Measurements from ENCODE around the gene SPINK14.
A peak's percentile ranks its signal among the peaks of the same experiment; 100 is the strongest.

SPINK14 gene

GRCh38 chr5:148168246-148168645, at the start of gene SPINK14:
Gene SPINK14 (plus strand): TSS chr5:148168546. CDS start chr5:148169733, 1,187 bp downstream.
- no peak for DNase-seq (ENCODE audit: low read depth)

GRCh38 chr5:148120317-148120716, 48.0 kb upstream of the SPINK14 start:
- no peak for DNase-seq (ENCODE audit: low read depth)

GRCh38 chr5:148125641-148126040, 42.7 kb upstream of the SPINK14 start:
- no peak for DNase-seq (ENCODE audit: low read depth)

GRCh38 chr5:148135091-148136048, 33.0 kb upstream of the SPINK14 start:
- DNase-seq (ENCODE audit: low read depth) = no peak

- DNase-seq (ENCODE audit: low read depth) = no peak
Observed at GRCh38 chr5:148140846-148141245, 27.5 kb upstream of the SPINK14 start.

GRCh38 chr5:148141645-148142044, 26.7 kb upstream of the SPINK14 start:
- DNase-seq (ENCODE audit: low read depth) = no peak

GRCh38 chr5:148145916-148146315, 22.4 kb upstream of the SPINK14 start:
- DNase-seq (ENCODE audit: low read depth) = no peak

- no peak for DNase-seq (ENCODE audit: low read depth)
Observed at GRCh38 chr5:148146487-148146886, 21.9 kb upstream of the SPINK14 start.

- DNase-seq (ENCODE audit: low read depth) = no peak
Observed at GRCh38 chr5:148147415-148147814, 20.9 kb upstream of the SPINK14 start.

GRCh38 chr5:148151872-148152271, 16.5 kb upstream of the SPINK14 start:
- DNase-seq (ENCODE audit: low read depth) = no peak

- no peak for DNase-seq (ENCODE audit: low read depth)
Observed at GRCh38 chr5:148152781-148153180, 15.6 kb upstream of the SPINK14 start.

GRCh38 chr5:148156609-148157008, 11.7 kb upstream of the SPINK14 start:
- DNase-seq (ENCODE audit: low read depth) = no peak

- no peak for DNase-seq (ENCODE audit: low read depth)
Observed at GRCh38 chr5:148162038-148162437, 6.3 kb upstream of the SPINK14 start.

- no peak for DNase-seq (ENCODE audit: low read depth)
Observed at GRCh38 chr5:148163345-148163744, 5.0 kb upstream of the SPINK14 start.

- no peak for DNase-seq (ENCODE audit: low read depth)
Observed at GRCh38 chr5:148166550-148167283, 1.6 kb upstream of the SPINK14 start.

GRCh38 chr5:148172377-148172776, 4.0 kb downstream of the SPINK14 start:
- no peak for DNase-seq (ENCODE audit: low read depth)

GRCh38 chr5:148176480-148176879, 8.1 kb downstream of the SPINK14 start:
- DNase-seq (ENCODE audit: low read depth) = no peak

- DNase-seq (ENCODE audit: low read depth) = no peak
Observed at GRCh38 chr5:148177207-148177606, 8.9 kb downstream of the SPINK14 start.

GRCh38 chr5:148179234-148179824, 11.0 kb downstream of the SPINK14 start:
- DNase-seq (ENCODE audit: low read depth) = peak; percentile 51

- peak; percentile 67 for DNase-seq (ENCODE audit: low read depth)
Observed at GRCh38 chr5:148186248-148187003, 18.1 kb downstream of the SPINK14 start.

GRCh38 chr5:148191010-148191409, 22.7 kb downstream of the SPINK14 start:
- DNase-seq (ENCODE audit: low read depth) = no peak

GRCh38 chr5:148193202-148193601, 24.9 kb downstream of the SPINK14 start:
- no peak for DNase-seq (ENCODE audit: low read depth)
